ENCODE results near the gene MKS1. TPM values are rescaled to one million over a fixed set of nuclear protein-coding genes. Genes with fewer than 3 reads are reported as not detected.

The MKS1 gene
- polyA plus RNA-seq, 2 of the 4 experiments (the other 2 are of a cell fraction) = 16.2 to 18.6 TPM

DNA sequence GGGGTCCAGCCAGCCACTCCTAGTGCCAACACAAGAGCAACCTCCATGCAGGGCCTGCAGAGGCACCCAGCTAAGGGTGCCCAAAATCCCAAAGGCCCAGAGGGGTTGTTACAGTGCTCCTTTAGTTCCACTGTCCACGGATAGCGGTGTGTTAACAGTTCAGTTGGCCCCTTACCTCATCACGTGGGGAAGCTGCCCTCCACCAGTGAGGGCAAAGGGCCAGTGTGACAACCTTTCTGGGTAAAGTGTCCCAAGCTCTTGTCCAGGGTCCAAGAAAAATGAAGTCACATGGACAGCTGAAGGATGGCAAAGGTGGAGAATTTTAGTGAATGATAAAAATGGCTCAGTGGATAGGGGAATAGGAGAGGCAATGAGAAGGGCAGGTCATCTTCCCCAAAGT is 8.7 kb upstream of the MKS1 start:
- Histone ChIP-seq H3K27ac (no peak overlapping the region), H3K4me1 (peaks cover 7% of the 10 kb centered on the region; the same call in 1 of the 3 replicates), H3K4me2 (no peak overlapping the region), H3K9me3 (no peaks in the 10 kb centered on the region), H3K4me3 (no peak overlapping the region)
- no peak for TF ChIP-seq RNF2 (IDR thresholded peaks at IDR 0.05; ENCODE audit: borderline replicate concordance, low read depth)
- TF ChIP-seq, protein P1, sequence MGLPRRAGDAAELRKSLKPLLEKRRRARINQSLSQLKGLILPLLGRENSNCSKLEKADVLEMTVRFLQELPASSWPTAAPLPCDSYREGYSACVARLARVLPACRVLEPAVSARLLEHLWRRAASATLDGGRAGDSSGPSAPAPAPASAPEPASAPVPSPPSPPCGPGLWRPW (IDR thresholded peaks at IDR 0.05) = no peak
- no peak for TF ChIP-seq EHF (CRISPR knock-in tag; IDR thresholded peaks at IDR 0.05)
- TF ChIP-seq ZC3H11A (IDR thresholded peaks at IDR 0.05) = no peak
- TF ChIP-seq NPAS2 (CRISPR knock-in tag; IDR thresholded peaks at IDR 0.05; ENCODE audit: borderline replicate concordance) = no peak
- TF ChIP-seq NR3C1 (IDR thresholded peaks at IDR 0.05) = no peak
- no peak for TF ChIP-seq FOSL2 (IDR thresholded peaks at IDR 0.05)
- no peak for TF ChIP-seq FOSL2 (CRISPR knock-in tag; IDR thresholded peaks at IDR 0.05)
- TF ChIP-seq CHD2 (IDR thresholded peaks at IDR 0.05; ENCODE audit: low read length, partially characterized antibody) = no peak
- TF ChIP-seq RFX5 (IDR thresholded peaks at IDR 0.05) = no peak
- no peak for TF ChIP-seq CHD4 (IDR thresholded peaks at IDR 0.05; ENCODE audit: borderline replicate concordance)
- TF ChIP-seq EP300 (IDR thresholded peaks at IDR 0.05) = no peak
- no peak for TF ChIP-seq NFE2L2 (conservative IDR thresholded peaks at IDR 0.05; ENCODE audit: low read length)
- TF ChIP-seq MAFK (IDR thresholded peaks at IDR 0.05; ENCODE audit: partially characterized antibody) = no peak
- TF ChIP-seq SREBF2 (IDR thresholded peaks at IDR 0.05) = no peak
- TF ChIP-seq HDAC2 (IDR thresholded peaks at IDR 0.05) = no peak
- TF ChIP-seq ESRRA (IDR thresholded peaks at IDR 0.05; ENCODE audit: borderline replicate concordance, low read length) = no peak
- no peak for TF ChIP-seq ZNF302 (CRISPR knock-in tag; IDR thresholded peaks at IDR 0.05)
- TF ChIP-seq, protein P2, sequence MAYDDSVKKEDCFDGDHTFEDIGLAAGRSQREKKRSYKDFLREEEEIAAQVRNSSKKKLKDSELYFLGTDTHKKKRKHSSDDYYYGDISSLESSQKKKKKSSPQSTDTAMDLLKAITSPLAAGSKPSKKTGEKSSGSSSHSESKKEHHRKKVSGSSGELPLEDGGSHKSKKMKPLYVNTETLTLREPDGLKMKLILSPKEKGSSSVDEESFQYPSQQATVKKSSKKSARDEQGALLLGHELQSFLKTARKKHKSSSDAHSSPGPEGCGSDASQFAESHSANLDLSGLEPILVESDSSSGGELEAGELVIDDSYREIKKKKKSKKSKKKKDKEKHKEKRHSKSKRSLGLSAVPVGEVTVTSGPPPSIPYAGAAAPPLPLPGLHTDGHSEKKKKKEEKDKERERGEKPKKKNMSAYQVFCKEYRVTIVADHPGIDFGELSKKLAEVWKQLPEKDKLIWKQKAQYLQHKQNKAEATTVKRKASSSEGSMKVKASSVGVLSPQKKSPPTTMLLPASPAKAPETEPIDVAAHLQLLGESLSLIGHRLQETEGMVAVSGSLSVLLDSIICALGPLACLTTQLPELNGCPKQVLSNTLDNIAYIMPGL (CRISPR knock-in tag; IDR thresholded peaks at IDR 0.05; ENCODE audit: borderline replicate concordance) = no peak
- no peak for TF ChIP-seq RAD21 (conservative IDR thresholded peaks at IDR 0.05 in 1 of 2, IDR thresholded peaks at IDR 0.05 in 1 of 2)
- no peak for TF ChIP-seq SMC3 (IDR thresholded peaks at IDR 0.05)
- ChIA-PET CTCF (interaction anchor here (0.7 to 7.4 kb wide), 8 partner anchors 8 to 219 kb away, joined by 3 to 69 read pairs (median 4); partner anchors contain the start of genes LPO and MKS1), POLR2A (no interaction called here)
- ATAC-seq (no peak; a peak in 1 of 6 replicates), DNase-seq (ENCODE audit: low read depth in 1 of 2, low spot score in 1 of 2) (no peak), FAIRE-seq (no peak)
- WGBS (ENCODE audit: missing lambda C conversion rate) = 39% methylated on average over 3 of the region's 3 CpGs

DNA sequence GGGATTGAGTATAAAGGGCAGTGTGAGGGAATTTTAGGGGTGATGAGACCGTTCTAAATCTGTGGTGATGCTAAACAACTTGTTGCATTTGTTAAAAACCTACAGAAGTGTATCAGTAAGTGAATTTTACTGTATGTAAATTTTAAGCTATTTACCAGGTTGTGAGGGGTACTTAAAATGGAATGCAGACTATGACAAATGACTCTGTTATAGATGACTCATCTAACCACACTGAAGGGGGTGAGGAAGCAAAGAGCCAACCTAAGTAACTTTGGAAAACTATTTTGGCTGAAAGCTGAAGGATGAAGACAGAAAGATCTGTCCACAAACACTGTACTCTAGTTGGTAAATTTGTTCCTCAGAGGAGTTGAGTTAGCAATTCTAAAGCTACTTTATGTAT is 5.3 kb upstream of the MKS1 start:
- ATAC-seq (no peak; a peak in 1 of 6 replicates), DNase-seq (ENCODE audit: low read depth in 1 of 2, low spot score in 1 of 2) (peak; percentile 16 to 47), FAIRE-seq (no peak)
- ChIA-PET POLR2A (no interaction called here), CTCF (interaction anchor here (7.4 kb wide), 1 partner anchor 27 kb away, joined by 69 read pairs; no protein-coding TSS in a partner anchor)
- 0 out of 3 replicates have a peak overlapping the region, but pooled peaks have one; percentile 7 for H3K4me2 ChIP-seq
- peaks cover 11% of the 10 kb centered on the region; the same call in 2 of the 3 replicates for H3K4me1 ChIP-seq
- H3K9me3 ChIP-seq = no peaks in the 10 kb centered on the region
- WGBS (ENCODE audit: missing lambda C conversion rate) = 2% methylated on average over 1 of the region's 1 CpG
- peak; percentile 63; the same call in 1 of the 2 replicates for TF ChIP-seq HOXB5 (CRISPR knock-in tag; IDR thresholded peaks at IDR 0.05)
- no peak for TF ChIP-seq HOXA7 (CRISPR knock-in tag; IDR thresholded peaks at IDR 0.05)
- no peak for TF ChIP-seq ZC3H11A (IDR thresholded peaks at IDR 0.05)
- no peak for TF ChIP-seq FOSL2 (IDR thresholded peaks at IDR 0.05)
- TF ChIP-seq FOSL2 (CRISPR knock-in tag; IDR thresholded peaks at IDR 0.05) = peak; percentile 71; the same call in 1 of the 2 replicates
- no peak for TF ChIP-seq RCOR1 (IDR thresholded peaks at IDR 0.05; ENCODE audit: low read depth, low read length)
- no peak overlapping the region for H3K4me3 ChIP-seq
- no peak overlapping the region for H3K27ac ChIP-seq
